GM21423 (cell line): ENCODE data around the gene SHANK3.

Experiments used
- ATAC-seq: cut with Tn5 transposase; IDR thresholded peaks from one replicate; pipeline ENCODE4 v1.9.1; 2021; ENCODE audit warnings: mild to moderate bottlenecking, moderate library complexity; ENCODE audit not compliant: unreplicated experiment

SHANK3 gene

DNA sequence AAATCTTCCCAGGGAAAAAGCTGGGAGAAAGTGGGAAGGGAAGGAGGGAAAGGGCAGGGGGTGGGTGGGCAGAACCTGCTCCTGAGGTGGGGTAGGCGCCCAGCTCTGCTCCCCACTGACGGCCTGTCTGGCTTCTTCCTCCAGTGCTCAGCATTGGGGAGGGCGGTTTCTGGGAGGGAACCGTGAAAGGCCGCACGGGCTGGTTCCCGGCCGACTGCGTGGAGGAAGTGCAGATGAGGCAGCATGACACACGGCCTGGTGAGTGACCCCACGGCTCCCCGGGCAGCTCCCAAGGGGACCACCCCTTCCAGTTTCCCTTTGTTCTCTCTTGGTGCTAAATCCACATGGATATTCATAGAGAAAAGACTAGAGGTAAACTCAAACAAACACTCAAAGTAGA, 25.9 kb downstream of the SHANK3 start:
- no peak for ATAC-seq

DNA sequence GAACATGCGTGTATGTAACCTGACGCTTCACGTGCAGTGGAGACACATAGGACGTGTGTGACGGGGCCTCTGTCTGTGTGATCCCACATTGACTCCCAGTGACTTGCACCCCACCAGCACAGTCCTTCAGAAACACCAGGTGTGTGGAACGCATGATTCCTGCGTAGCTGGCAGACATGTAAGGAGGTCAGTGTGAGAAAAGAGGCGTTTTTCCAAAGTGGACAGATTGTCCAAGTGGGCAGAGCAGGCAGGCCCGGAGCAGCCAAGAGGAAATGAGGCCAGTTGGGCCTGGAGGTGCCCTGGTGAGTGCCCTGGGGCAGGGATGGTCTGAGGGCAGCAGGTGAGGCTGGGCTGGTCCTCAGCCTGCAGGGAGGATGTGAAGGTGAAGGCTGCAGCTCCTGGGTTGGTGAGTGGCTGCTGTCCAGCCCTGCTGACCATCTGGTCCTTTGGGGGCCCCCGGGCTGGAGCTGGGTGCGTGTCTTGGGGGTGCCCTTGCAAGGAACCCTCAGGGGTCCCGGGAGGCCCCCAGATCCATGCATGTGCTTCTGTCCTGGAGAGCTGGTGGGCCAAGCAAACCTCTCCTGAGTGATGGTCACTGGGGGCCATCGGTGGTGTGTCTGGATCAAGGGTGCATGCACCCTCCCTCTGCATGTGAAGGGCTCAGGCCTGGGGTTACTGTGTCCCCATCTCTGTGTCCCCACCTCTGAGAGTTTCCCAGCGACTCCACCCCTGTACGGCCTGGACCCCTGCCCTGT, 26.6 kb downstream of the SHANK3 start:
- ATAC-seq: no peak

DNA sequence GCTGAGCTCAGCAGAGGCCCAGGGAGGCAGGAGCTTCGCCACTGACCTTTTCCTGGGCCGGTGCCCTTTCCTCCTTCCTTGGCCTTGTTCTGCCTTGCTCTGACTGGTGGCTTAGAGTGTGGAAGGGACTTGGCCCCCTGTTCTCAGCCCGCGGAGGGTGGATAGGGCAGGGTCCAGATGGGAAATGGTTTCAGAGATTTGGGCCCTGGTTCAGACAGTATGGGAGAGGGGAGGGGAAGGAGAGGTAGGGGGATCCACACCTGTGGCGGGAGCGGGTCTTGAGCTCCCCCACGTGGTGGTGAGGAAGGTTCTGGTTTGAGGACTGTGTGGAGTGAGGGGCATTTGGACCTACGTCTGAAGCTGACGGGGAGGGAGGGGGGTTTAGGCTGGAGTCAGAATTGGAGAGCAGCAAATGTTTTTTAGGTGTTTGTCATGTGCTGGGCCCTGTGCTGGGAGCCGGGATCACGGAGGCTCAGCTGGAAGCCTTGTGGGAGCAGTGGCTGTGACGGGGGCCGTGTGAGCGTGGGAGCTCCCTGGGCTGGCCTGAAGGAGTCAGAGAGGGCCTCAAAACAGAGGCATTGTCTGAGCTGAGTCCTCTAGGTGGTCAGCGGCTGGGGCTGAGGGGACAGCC, 27.2 kb downstream of the SHANK3 start:
- ATAC-seq: no peak

DNA sequence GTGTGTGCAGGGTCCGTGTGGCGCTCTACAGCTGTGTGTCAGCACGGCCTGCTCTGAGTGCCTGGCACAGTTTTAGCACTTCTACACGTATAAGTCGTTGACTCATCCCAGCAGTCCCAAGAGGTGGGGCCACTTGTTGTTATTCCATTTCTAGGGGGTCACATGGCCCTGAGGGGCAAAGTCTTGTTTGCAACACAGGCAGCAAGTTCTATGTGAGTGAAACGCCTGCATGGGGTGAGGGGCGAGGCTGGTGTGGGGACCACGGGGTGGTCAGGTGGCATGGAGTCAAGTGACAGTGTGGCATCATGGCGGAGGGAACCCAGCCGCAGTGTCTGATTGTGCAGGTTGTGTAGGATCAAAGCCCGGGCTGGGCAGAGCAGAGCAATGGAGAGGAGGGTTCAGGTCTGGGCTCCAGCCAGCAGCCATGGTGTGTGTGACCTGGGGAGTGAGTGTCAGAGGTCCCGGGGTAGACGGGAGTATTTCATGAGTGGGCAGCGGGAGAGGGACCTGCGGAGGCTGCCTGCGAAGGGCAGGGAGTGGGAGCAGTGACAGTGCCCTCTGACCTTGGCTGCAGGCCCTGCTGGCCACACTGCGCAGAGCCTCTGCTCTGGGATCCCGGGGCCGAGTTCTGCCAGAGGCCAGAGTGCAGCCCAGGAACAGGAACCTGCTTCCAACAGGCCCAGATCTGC, 27.9 kb downstream of the SHANK3 start:
- ATAC-seq: no peak

DNA sequence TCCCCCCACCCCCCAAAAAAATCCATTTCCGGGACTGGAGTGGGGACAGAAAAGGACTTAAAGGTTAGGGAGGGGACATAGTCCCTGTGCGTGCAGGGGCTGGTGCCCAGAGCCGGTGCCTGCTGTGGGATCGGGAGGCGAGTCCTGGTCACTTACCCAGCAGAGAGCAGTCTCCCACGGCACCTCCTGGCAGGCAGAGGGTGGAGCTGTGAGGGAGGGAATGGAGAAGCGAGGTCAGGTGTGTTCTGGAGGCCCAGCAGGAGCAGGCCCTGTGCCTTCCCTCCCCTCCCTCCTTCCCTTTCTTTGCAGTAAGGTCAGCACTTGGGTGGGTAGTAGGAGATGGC, 28.4 kb downstream of the SHANK3 start:
- ATAC-seq: no peak

DNA sequence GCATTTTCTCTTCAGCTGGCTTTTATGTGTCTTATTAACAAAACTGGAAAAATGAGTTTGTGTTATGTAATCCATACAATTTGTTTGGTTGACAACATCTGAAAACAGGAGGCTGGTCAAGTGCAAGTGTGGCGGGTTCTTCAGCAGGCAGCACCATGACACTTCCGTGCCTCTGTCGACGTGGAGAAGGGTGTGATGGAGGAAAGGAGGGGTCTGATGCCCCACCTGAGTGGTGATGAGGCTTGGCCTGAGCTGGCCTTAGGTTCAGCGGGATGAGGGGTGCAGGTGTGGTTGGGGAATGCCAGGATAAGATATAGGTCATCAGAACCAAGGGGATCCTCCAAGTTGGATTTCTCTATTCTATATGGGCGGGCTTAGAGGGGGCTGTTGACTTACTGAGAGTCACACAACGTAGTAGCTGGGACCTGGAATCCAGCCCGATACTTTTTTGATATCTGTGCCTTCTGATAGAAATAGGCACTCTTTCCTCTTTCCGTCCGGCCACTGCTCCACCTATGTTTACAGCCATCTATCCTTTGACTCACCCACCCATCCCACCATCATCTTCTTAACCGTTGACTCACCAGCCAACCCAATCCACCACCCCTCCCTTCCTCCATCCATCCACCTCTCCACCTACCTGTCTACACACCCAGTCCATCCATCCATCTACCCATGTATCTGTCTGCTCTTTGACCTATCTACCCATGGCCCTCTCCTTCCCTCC, 29.0 kb downstream of the SHANK3 start:
- no peak for ATAC-seq

DNA sequence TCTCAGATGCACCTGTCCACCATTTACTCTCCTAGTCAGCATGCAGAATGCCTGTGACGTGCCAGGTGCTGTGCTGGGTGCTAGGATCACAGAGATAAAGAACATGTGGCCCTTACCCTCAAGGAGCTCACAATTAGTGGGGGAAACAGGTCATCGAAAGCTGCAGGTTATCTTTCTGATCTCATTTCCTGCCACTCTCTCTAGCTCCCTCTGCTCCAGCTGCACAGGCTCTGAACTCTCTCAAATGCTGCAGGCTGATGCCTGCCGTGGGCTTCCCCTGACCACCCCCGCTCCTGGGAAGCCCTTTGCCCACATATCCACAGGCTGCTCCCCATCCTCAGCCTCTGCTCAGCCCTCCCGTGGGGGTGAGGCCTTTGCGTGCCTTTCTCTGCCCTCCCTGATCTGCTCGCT, 29.6 kb downstream of the SHANK3 start:
- no peak for ATAC-seq

DNA sequence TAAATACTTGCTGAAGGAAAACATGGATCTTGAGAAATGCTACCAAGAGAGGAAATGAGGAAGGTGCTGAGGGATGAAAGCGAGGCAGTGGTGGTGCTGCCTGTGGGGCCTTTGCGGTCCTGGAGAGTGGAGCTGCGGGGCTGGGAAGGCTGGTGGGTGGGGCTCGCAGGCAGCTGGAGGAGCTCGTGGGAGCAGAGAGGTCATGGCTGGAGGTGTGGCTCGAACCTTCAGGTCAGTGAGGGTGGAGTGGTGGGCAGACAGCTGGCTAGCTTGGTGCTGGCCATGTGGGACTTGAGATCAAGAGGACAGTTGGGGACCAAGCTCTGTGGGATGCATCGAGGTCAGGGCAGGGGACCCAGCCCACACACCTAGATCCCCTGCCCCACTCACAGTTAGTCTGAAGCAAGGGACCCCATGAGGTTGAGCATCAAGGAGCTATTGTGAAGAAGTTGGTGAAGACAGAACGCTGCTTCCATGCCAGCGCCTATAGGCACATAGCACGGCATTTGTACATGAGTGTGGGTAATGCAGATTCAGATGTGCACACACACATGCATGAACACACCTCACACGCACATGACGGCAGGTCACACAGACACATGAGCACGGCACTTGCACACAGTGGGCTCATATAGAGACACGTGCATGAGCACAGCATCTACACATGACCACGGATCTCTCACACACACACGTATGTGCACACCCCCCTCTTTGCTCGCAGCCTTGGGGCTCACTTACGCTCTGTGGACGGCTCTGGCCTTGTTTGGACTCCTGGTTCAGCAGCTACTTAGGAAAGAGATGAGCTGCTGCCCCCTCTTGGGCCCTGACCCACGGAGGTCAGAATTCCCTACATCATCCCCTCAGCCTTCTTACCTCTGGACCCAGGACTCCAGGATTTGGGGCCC, 30.4 kb downstream of the SHANK3 start:
- no peak for ATAC-seq

DNA sequence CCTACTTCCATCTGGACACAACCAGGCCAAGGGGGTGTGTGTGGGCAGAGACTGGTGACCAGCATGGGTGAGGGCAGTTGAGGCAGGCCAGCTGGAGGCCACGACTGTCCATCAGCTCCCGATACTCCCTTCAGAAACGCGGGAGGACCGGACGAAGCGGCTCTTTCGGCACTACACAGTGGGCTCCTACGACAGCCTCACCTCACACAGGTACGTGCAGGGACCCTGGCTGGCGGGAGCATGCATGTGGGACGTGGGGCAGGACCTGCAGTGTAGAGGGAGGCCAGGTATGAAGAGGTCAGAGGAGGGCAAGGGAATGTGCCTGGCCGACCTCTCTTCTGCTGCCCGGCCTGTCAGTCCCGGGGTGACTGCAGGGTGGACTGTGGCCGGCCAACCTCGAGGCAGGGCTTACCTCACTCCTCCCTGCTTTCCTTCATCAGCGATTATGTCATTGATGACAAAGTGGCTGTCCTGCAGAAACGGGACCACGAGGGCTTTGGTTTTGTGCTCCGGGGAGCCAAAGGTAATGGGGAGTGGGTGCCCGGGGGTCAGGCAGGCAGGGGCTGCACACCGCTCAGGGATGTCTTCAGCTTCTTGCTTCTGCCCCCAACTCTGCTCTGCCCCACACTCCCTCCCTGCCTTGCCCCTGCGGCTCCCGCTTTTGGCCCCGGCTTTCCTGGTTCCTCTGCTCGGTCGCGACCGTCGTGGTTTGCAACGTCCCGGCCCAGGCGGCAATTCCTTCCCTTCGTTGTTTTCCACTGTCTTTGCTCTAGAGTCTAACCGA, 31.3 kb downstream of the SHANK3 start:
- ATAC-seq: no peak

DNA sequence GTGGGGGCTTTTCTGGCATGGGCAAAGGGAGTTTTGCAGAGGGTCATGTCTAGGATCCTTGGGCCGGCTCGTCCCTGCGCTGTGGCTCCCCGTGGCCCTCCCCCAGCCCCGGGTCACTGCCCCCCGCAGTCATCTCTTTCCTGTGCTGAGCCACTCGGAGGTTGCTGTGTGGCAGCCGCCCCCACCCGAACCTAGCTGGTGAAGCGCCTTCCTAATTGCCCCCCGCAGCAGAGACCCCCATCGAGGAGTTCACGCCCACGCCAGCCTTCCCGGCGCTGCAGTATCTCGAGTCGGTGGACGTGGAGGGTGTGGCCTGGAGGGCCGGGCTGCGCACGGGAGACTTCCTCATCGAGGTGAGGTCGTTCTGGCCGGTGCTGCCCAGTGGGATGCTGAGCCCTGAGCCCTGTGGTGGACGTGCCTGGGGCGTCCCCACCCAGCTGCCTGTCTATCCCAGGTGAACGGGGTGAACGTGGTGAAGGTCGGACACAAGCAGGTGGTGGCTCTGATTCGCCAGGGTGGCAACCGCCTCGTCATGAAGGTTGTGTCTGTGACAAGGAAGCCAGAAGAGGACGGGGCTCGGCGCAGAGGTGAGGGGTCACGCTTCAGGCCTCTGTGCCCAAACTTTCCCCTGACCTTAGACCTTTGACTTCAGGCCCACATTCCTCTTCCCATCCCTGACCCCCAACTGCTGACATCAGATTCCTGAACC, 32.0 kb downstream of the SHANK3 start:
- ATAC-seq: no peak

DNA sequence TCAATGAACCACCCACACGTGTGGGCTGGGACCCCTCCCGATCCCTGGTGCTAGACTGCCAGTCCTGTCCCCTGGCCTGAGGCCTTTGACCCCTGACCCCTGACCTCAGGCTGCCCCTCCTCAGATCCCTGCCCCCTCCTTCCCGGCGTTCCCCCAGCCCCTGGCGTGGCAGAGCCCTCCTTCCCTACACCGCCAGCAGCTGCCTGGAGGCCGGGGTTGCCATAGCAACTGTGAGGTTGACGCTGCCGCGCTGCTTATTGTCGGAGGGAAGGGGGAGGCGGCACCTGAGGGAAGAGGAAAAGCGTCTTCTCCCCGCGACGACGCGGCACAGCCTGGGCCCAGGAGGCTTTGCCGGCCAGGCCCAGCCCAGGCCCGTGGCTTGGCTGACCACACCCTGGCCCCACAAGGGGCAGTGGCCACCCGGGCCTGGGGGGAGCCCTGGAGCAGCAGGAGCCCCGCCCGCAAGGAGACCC, 32.6 kb downstream of the SHANK3 start:
- no peak for ATAC-seq

DNA sequence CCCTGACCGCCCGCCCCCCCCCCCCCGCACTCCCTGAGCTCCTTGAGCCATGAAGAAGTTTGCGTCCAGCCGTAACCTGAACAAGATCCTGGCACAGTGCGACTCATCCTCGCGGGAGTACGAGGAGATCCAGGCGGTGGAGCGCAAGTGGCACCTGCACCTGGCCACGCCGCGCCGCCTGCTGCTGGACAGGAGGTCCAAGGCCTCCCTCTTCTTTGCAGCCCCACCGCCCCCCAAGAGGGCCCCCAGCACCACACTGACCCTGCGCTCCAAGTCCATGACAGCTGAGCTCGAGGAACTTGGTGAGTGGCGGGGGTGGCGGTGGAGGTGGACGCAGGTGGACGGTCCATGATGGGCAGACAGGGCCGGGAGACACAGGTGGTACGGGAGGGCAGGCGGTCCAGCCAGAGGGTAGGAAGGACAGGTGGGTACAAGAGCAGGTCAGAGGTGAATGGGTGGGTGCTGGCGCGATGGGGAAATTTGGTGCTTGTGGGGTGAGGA, 33.3 kb downstream of the SHANK3 start:
- no peak for ATAC-seq

DNA sequence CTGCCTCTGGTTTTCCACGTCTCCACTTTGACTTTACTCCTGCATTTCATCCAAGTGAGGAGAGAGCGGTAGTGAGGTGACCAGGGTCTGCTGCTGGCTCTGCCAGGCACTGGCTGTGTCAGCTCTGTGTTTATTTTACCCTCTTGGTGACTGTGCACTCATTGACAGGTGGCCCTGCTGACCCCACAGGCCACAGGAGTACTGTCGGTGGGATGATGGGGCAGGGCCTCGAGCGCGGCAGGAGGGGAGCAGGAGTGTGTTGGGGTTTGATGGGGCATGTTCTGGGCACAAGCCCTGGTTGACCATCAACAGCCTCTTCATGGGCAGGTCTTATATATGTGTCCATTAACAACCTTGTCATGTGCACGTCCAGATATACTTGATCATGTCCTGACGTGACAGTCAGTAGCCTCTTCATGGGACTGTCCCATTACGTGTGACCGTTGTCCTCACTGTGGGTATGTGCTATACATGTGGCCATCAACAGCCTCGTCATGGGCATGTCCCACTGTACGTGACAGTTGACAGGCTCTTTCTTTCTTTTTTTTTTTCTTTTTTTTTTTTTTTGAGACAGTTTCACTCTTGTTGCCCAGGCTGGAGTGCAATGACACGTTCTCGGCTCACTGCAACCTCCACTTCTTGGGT, 34.0 kb downstream of the SHANK3 start:
- ATAC-seq: no peak

DNA sequence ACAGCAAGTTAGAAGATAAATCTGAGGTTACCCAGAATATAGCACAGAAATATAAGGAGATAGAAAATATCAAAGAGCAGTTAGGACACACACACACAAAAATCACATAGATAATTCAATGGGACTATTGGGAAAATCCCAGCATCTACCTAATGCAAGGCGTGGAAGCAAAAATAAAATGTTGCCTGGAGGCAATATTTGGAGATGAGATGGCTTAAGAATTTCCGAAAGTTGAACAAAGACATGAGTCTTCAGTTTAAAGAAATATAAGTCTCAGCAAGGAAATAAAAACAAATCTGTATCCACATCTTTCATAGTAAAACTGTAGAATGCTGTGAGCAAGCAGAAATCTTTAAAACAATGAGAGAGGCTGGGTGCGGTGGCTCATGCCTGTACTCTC, 35.9 kb downstream of the SHANK3 start:
- no peak for ATAC-seq

DNA sequence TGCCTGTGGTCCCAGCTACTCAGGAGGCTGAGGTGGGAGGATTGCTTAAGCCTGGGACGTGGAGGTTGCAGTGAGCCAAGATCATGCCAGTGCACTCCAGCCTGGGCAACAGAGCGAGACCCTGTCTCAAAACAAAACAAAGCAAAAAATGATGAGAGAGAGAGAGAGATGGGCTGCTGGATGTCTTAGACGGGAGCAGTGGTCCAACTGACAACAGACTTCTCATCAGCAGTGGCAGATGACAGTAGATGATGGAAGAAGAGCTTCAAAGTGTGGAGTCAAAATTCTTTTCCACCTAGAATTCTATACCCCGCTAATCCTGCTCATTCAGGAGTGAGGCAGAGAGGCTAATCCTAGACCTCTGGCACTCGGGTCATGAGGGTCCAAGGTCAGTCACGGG, 36.4 kb downstream of the SHANK3 start:
- ATAC-seq: no peak

DNA sequence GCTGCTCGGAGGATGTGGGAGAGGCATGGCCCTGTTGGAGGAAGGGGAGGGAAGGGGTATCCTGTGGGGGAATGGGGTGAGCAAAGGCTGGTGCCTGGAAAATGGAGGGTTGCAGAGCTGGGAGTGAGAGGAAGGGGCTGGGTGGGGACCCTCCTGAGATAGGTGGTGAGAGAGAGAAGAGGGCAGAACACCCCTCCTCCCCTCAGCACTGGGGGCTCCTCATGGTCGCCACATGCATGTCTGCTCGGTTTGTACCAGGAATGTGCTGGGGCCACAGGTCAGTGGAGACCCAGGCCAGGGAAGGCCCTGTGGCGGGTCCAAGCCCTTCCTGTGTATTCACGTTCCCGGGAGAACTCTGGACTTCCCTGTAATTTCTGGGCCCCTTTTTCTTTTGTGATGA, 37.6 kb downstream of the SHANK3 start:
- no peak for ATAC-seq

DNA sequence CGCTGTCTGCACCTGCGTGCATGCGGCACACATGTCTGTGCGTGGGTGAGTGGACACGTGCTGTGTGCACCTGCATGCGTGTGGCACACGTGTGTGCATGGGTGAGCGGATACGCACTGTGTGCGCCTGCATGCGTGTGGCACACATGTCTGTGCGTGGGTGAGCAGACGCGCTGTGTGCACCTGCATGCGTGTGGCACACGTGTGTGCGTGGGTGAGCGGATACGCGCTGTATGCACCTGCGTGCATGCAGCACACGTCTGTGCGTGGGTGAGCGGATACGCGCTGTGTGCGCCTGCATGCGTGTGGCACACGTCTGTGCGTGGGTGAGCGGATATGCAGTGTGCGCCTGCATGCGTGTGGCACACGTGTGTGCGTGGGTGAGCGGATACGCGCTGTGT, 38.3 kb downstream of the SHANK3 start:
- no peak for ATAC-seq
